Erythroblast (primary cell): ENCODE data around the gene EAF1.

Experiments used
- GATA1 ChIP-seq: IDR thresholded peaks from 2 replicates; pipeline ENCODE4 v1.6.1; 2011; ENCODE audit warnings: low read depth, mild to moderate bottlenecking, control low read depth, low read length, moderate library complexity
- POLR2A ChIP-seq: IDR thresholded peaks from 2 replicates; pipeline ENCODE4 v1.6.1; 2011; ENCODE audit warnings: mild to moderate bottlenecking, low read length

- no peak for TF ChIP-seq POLR2A
- TF ChIP-seq GATA1 = no peak
Observed at GRCh38 chr3:15403495-15403894, 23.9 kb upstream of the EAF1 start.
